ENCODE data around the gene IFNGR2. TPM values are rescaled to one million over a fixed set of nuclear protein-coding genes. Genes with fewer than 3 reads are reported as not detected.

IFNGR2 gene
- total and polyA plus RNA-seq, 2 donors (not counting 3 experiments of a cell fraction or from before 2014, with no cell fraction given): 44.2 to 46.1 TPM

GRCh38 chr21:33414926-33415325, 11.7 kb downstream of the IFNGR2 start:
- DNase-seq (ENCODE audit: low read depth, low spot score) (no peak), FAIRE-seq (no peak)
- intact Hi-C loops (cut with micrococcal nuclease): no loop called here
- H3K9me3 ChIP-seq (replicated peaks; ENCODE audit: control insufficient read depth, insufficient read depth, low read length): no peaks in the 10 kb centered on the region
- H3K4me1 ChIP-seq (ENCODE audit: control insufficient read depth, extremely low read depth, insufficient read depth, low read length): peaks cover 8% of the 10 kb centered on the region
- H4K20me1 ChIP-seq (replicated peaks; ENCODE audit: control insufficient read depth, extremely low read depth, insufficient read depth, low read length): no peaks in the 10 kb centered on the region
- ChIA-PET POLR2A (no interaction called here), CTCF (interaction anchor here (1.5 kb wide), 1 partner anchor 54 kb away, joined by 3 read pairs; no protein-coding TSS in a partner anchor)
- H3K9me1 ChIP-seq (replicated peaks; ENCODE audit: control insufficient read depth, extremely low read depth, insufficient read depth, low read length): no peaks in the 10 kb centered on the region
- no peak overlapping the region for H3K9ac ChIP-seq (replicated peaks; ENCODE audit: extremely low read depth, insufficient read depth, low read length)
- H3K27ac ChIP-seq (ENCODE audit: insufficient read depth, low read depth, low read length): no peak overlapping the region
- H3K36me3 ChIP-seq (ENCODE audit: control insufficient read depth in 2 of 2, extremely low read depth in 1 of 2, insufficient read depth in 2 of 2, low read length in 2 of 2): peaks cover 3 to 7% of the 10 kb centered on the region in 2 experiments
- no peak overlapping the region for H3K4me2 ChIP-seq (ENCODE audit: insufficient read depth, low read length)
- no TSS peak for BruUV-seq (replicated peaks)
- no peak overlapping the region for H2AFZ ChIP-seq (ENCODE audit: low read depth, low read length)
- no peaks in the 10 kb centered on the region for H3K27me3 ChIP-seq (ENCODE audit: control insufficient read depth in 2 of 2, insufficient read depth in 2 of 2, low read length in 2 of 2)
- peaks cover 56% of the 10 kb centered on the region for H3K79me2 ChIP-seq (ENCODE audit: control insufficient read depth, insufficient read depth, low read length)
- no peak for TF ChIP-seq EZH2 (IDR thresholded peaks at IDR 0.05; ENCODE audit: borderline replicate concordance, low read depth, low read length, severe bottlenecking)
- no peak for TF ChIP-seq MAX (IDR thresholded peaks at IDR 0.05; ENCODE audit: insufficient read depth, insufficient read length)
- TF ChIP-seq CTCF (IDR thresholded peaks at IDR 0.05; ENCODE audit: extremely low read depth in 1 of 2, insufficient read depth in 1 of 2, low read depth in 1 of 2, low read length in 2 of 2): no peak
- TF ChIP-seq MYC (IDR thresholded peaks at IDR 0.05; ENCODE audit: low read depth, low read length): no peak
- TF ChIP-seq POLR2A (IDR thresholded peaks at IDR 0.05; ENCODE audit: low read depth, low read length): no peak
- no peak for TF ChIP-seq FOS (IDR thresholded peaks at IDR 0.05; ENCODE audit: borderline replicate concordance, insufficient read depth, low read length)
- TF ChIP-seq JUN (IDR thresholded peaks at IDR 0.05; ENCODE audit: borderline replicate concordance, insufficient read depth, insufficient read length, low read depth): no peak
- no peak for TF ChIP-seq GATA2 (IDR thresholded peaks at IDR 0.05; ENCODE audit: insufficient read depth, insufficient read length, low read depth, low read length)
- TF ChIP-seq POLR2AphosphoS5 (IDR thresholded peaks at IDR 0.05; ENCODE audit: insufficient read depth, low read depth, low read length): no peak
- dilution Hi-C loops (cut with MboI; ENCODE audit: extremely low pct_ligation_motif_present, low sequenced_read_pairs): no loop called here
- H3K4me3 ChIP-seq (replicated peaks in 1 of 3; ENCODE audit: insufficient read depth in 1 of 3, low read depth in 1 of 3, low read length in 3 of 3): no peak overlapping the region

All from endothelial cell of umbilical vein (primary cell).